Esophagus muscularis mucosa (tissue), 4 donors: ENCODE measurements around the gene SDF4. TPM values are rescaled to one million over a fixed set of nuclear protein-coding genes. Genes with fewer than 3 reads are reported as not detected.

ENCODE experiments used
- DNase-seq: peaks from one replicate; pipeline ENCODE4 v3.0.0-alpha.2; 2017; ENCODE audit errors: extremely low spot score
- H3K27ac ChIP-seq, 4 donors: fragments of 200-600 bp; sonication (generic); replicated peaks in 1 of 4; 1 replicate in 3 of 4; 2 replicates in 1 of 4; pipeline ENCODE4 v1.5.1; 2016 to 2019; ENCODE audit warnings: mild to moderate bottlenecking in 1 of 4
- H3K27me3 ChIP-seq, 4 donors: fragments of 200-600 bp; sonication (generic); one replicate each; pipeline versions ENCODE4 v1.5.1 to v1.6.0; 2016 to 2019
- H3K36me3 ChIP-seq, 4 donors: fragments of 200-600 bp; sonication (generic); one replicate each; pipeline ENCODE4 v1.5.1; 2016 to 2019
- H3K4me1 ChIP-seq, 4 donors: fragments of 200-600 bp; sonication (generic); one replicate each; pipeline ENCODE4 v1.5.1; 2016 to 2019
- H3K4me3 ChIP-seq, 4 donors: fragments of 200-600 bp; sonication (generic); 1 replicate in 2 of 4; 2 replicates in 2 of 4; pipeline ENCODE4 v1.5.1; 2016 to 2019; ENCODE audit warnings: mild to moderate bottlenecking in 4 of 4, moderate library complexity in 1 of 4
- H3K9me3 ChIP-seq, 4 donors: fragments of 200-600 bp; sonication (generic); 1 replicate in 3 of 4; 2 replicates in 1 of 4; pipeline ENCODE4 v1.5.1; 2016 to 2019
- EP300 ChIP-seq: sonication (generic); formaldehyde crosslinking; IDR thresholded peaks from one replicate; pipeline ENCODE4 v1.6.1; 2017; ENCODE audit warnings: antibody characterized with exemption
- POLR2A ChIP-seq: fragments of 450-650 bp; IDR thresholded peaks from one replicate; pipeline ENCODE4 v1.6.1; 2017; ENCODE audit warnings: antibody characterized with exemption, moderate library complexity, mild to moderate bottlenecking, low read depth
- POLR2AphosphoS5 ChIP-seq, 2 donors: sonication (generic); formaldehyde crosslinking; IDR thresholded peaks; one replicate each; pipeline ENCODE4 v1.6.1; 2017; ENCODE audit warnings: antibody characterized with exemption in 2 of 2
- WGBS: methylation state at CpG from one replicate; pipeline ENCODE4 v1.1.5; 2018; 5-methylcytosine and 5-hydroxymethylcytosine counted together
- intact Hi-C: fragments of 100-400 bp; cut with DNase I; formaldehyde crosslinking; loops from one replicate; pipeline ENCODE4 v1.15.1; 2023
- total RNA-seq, 4 donors: library from RNA; depleted of rRNA; stranded (reverse); fragments of >200 nt; gene quantifications; one replicate each; pipeline versions ENCODE4 v1.1.0 to v1.2.1, GENCODE V29; 2016
- TF ChIP-seq, protein P1 (sequence below), 3 experiments: fragments of 200-600 bp in 2 of 3; fragments of 450-650 bp in 1 of 3; sonication (generic) in 2 of 3; IDR thresholded peaks; one replicate each; pipeline ENCODE4 v1.5.1; 2017 to 2019; ENCODE audit warnings: antibody characterized with exemption in 3 of 3, mild to moderate bottlenecking in 2 of 3, moderate library complexity in 1 of 3

Gene SDF4
- total RNA-seq, 4 donors from 2014 or later = 88.5 to 125 (median 107) TPM

DNA sequence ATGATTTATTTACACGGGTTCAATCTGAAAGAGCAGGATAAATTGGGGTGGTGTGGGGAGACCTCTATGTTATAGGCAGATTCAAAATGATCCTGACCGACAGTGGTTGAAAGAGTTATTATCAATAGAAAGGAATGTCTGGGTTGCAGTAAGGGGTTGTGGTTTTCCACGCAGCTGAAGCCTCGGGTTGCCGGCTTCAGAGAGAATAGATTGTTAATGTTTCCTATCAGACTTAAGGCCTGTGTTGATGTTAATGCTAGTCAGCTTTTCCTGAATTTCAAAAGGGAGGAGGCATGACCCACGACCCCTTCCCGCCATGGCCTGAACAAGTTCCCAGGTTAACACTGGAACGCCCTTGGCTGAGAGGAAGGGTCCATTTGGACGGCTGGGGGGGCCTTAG, 44.0 kb upstream of the SDF4 start:
- H3K36me3 ChIP-seq = peaks cover 0 to 5% (median 0%) of the 10 kb centered on the region in 4 donors
- no peak overlapping the region for H3K4me3 ChIP-seq
- H3K9me3 ChIP-seq = no peaks in the 10 kb centered on the region
- intact Hi-C loops = no loop called here
- H3K27ac ChIP-seq = no peak overlapping the region
- TF ChIP-seq POLR2A (no peak), POLR2AphosphoS5 (IDR thresholded peaks at IDR 0.05) (no peak), EP300 (no peak)
- TF ChIP-seq, protein P1, sequence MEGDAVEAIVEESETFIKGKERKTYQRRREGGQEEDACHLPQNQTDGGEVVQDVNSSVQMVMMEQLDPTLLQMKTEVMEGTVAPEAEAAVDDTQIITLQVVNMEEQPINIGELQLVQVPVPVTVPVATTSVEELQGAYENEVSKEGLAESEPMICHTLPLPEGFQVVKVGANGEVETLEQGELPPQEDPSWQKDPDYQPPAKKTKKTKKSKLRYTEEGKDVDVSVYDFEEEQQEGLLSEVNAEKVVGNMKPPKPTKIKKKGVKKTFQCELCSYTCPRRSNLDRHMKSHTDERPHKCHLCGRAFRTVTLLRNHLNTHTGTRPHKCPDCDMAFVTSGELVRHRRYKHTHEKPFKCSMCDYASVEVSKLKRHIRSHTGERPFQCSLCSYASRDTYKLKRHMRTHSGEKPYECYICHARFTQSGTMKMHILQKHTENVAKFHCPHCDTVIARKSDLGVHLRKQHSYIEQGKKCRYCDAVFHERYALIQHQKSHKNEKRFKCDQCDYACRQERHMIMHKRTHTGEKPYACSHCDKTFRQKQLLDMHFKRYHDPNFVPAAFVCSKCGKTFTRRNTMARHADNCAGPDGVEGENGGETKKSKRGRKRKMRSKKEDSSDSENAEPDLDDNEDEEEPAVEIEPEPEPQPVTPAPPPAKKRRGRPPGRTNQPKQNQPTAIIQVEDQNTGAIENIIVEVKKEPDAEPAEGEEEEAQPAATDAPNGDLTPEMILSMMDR (IDR thresholded peaks at IDR 0.05) = no peak
- DNase-seq = no peak
- peaks cover 30 to 42% (median 33%) of the 10 kb centered on the region in 4 donors for H3K4me1 ChIP-seq
- H3K27me3 ChIP-seq = no peaks in the 10 kb centered on the region
- 74% methylated on average over 9 of the region's 9 CpGs for WGBS

DNA sequence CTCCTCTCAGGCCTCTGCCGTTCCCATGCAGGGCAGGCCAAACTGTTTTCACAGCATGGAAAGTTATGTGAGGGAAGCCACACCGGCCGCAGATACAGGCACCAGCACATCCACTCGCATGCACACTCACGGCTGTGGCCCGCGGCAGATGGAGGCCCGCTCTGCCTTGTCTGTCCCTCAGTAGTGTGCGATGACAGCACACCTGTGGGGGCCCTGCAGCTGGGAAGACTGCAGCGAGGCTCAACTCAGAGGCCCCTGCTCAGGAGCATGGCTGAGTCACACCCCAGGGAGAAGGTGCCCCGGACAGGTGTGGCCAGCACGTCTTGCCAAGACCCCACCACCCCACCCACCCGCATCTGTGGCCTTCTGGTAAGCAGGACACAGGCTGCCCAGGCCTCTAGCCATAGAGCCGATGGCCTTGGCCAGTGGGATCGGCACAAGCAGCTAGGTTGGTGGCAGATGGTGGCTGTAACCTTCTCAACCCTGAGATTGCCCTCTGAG, 43.2 kb upstream of the SDF4 start:
- WGBS = 87% methylated on average over 6 of the region's 15 CpGs
- no peak for DNase-seq
- peaks cover 0 to 5% (median under 1%) of the 10 kb centered on the region in 4 donors for H3K36me3 ChIP-seq
- peak overlapping the region; percentile 69 to 98 (median 96) for H3K4me3 ChIP-seq
- peaks cover 39 to 51% (median 42%) of the 10 kb centered on the region in 4 donors for H3K4me1 ChIP-seq
- H3K9me3 ChIP-seq = no peaks in the 10 kb centered on the region
- H3K27me3 ChIP-seq = no peaks in the 10 kb centered on the region
- no peak for TF ChIP-seq POLR2AphosphoS5 (IDR thresholded peaks at IDR 0.05)
- no peak for TF ChIP-seq POLR2A
- TF ChIP-seq, protein P1 (IDR thresholded peaks at IDR 0.05) = no peak
- no peak for TF ChIP-seq EP300
- peak overlapping the region; percentile 81 to 92 (median 86) for H3K27ac ChIP-seq
- intact Hi-C loops = loop anchor here (5.0 kb wide), 1 partner anchor 43 kb away; the partner anchor contains the start of genes B3GALT6 and SDF4

DNA sequence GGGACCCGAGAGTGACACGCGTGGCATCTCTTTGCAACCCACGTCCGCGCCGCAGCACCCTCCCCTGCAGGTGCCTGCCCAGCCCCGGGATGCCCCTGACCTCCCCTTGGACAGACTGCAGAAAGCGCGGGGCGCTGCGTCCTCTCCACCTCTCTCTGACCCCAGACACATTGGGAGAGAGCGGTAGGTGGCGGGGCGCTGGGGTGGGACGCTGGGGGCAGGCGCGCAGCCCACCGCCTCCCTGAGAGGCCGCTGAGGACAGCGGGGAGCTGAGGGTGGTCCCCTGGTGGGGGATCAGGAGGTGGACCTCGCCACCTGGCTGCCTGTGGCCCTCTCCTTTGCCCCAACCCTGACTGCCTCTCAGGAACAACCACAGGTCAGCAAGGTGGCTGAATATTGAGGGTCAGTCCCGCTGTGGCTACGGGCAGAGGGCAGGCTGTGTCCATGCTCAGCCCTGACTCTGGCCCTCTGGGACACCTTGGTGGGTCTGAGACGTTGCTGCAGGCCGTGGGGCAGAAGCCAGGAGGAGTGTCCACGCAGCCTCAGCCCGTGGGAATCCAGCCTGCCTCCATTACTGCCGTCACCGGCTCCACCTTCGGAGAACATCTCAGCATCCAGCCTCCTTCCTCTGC, 42.6 kb upstream of the SDF4 start:
- TF ChIP-seq POLR2A = no peak
- TF ChIP-seq, protein P1 (IDR thresholded peaks at IDR 0.05) = no peak
- TF ChIP-seq POLR2AphosphoS5 (IDR thresholded peaks at IDR 0.05) = no peak
- no peak for TF ChIP-seq EP300
- no peak for DNase-seq
- 39% methylated on average over 6 of the region's 31 CpGs for WGBS
- peak overlapping the region; percentile 69 to 98 (median 96) for H3K4me3 ChIP-seq
- no peaks in the 10 kb centered on the region for H3K9me3 ChIP-seq
- peak overlapping the region; percentile 81 to 92 (median 86) for H3K27ac ChIP-seq
- intact Hi-C loops = loop anchor here (5.0 kb wide), 1 partner anchor 42 kb away; the partner anchor contains the start of genes B3GALT6 and SDF4
- peaks cover 0 to 5% (median 2%) of the 10 kb centered on the region in 4 donors for H3K36me3 ChIP-seq
- H3K4me1 ChIP-seq = peaks cover 40 to 56% (median 47%) of the 10 kb centered on the region in 4 donors
- no peaks in the 10 kb centered on the region for H3K27me3 ChIP-seq

DNA sequence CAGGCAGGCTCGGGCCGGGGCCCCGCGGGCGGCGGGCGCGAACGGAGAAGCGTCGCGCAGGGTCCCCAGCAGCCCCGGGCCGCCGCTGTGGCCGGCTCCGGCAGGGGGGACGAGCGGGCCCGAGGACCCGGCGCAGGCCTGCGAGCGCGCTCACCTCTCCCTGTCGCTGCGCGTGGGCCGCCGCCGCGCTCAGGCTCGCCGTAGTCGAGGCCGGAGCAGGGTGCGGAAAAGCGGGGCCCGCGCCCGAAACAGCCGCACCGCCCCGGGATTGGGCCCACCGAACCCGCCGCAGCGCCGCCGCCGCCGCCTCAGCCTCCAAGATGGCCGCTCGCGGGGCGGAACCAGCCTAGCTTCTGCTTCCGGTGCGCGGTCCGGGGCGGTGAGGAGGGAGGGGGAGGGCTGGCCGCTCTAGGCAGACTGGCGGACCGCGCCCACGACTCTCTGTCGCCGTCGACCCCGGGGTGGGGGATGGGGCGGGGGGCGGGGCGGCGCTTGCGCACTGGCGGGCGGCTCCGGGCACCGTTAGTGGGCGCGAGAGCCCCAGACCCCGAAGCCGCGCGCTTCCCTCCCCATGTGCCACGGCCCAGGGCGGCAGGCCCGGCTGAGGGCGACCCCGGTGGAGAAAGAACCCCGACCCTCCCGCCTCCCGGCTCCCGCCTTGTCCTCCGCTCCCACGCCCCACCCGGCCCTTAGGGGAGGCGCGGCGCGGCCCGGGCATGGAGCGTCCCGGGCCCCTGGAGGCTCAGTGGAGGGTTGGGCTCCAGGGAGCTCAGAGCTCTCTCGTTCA, 41.9 kb upstream of the SDF4 start, which contains the start of gene UBE2J2:
UBE2J2 (minus strand) TSS at position 343 of the 787 bp plus-strand sequence. CDS start 5,862 bp downstream, outside the sequence.
- peaks cover 40 to 64% (median 50%) of the 10 kb centered on the region in 4 donors for H3K4me1 ChIP-seq

More for the DNA sequence above, 41.9 kb upstream of the SDF4 start, which contains the start of gene UBE2J2:
- peak; percentile 30 for TF ChIP-seq POLR2A
- TF ChIP-seq EP300 = no peak
- TF ChIP-seq POLR2AphosphoS5 (IDR thresholded peaks at IDR 0.05) = peak; percentile 80 to 82
- intact Hi-C loops = loop anchor here (5.0 kb wide), 1 partner anchor 41 kb away; the partner anchor contains the start of genes B3GALT6 and SDF4
- peak within 1 kb of the TSS; percentile 69 to 98 (median 96) for H3K4me3 ChIP-seq
- WGBS = 0% methylated on average over 9 of the region's 105 CpGs
- DNase-seq = peak; percentile 97
- no peaks in the 10 kb centered on the region for H3K27me3 ChIP-seq
- no peaks in the 10 kb centered on the region for H3K9me3 ChIP-seq
- peak within 1 kb of the TSS; percentile 81 to 92 (median 86) for H3K27ac ChIP-seq
- H3K36me3 ChIP-seq = peaks cover 0 to 7% (median 2%) of the 10 kb centered on the region in 4 donors
